Progenitor cell of endocrine pancreas (in vitro differentiated cells): ENCODE results near the gene PIK3R5. TPM values are rescaled to one million over a fixed set of nuclear protein-coding genes. Genes with fewer than 3 reads are reported as not detected.

Source experiments
- DNase-seq: peaks from one replicate; pipeline ENCODE4 v3.0.0; 2021; ENCODE audit warnings: low spot score; ENCODE audit not compliant: unreplicated experiment
- H3K27ac Mint-ChIP-seq: 2 replicates; pipeline ENCODE4 v1.8.0; 2021; ENCODE audit warnings: mild to moderate bottlenecking, moderate library complexity, mixed read lengths
- H3K27me3 Mint-ChIP-seq: 2 replicates; pipeline ENCODE4 v1.8.0; 2021; ENCODE audit warnings: mixed read lengths
- H3K36me3 Mint-ChIP-seq: 2 replicates; pipeline ENCODE4 v1.8.0; 2022; ENCODE audit warnings: mixed read lengths; ENCODE audit not compliant: insufficient read depth
- H3K4me1 Mint-ChIP-seq: 2 replicates; pipeline ENCODE4 v1.8.0; 2021; ENCODE audit warnings: low read depth, mixed read lengths
- H3K4me3 Mint-ChIP-seq: 2 replicates; pipeline ENCODE4 v1.8.0; 2021; ENCODE audit warnings: low read depth, mild to moderate bottlenecking, moderate library complexity, mixed read lengths
- H3K9me3 Mint-ChIP-seq: 2 replicates; pipeline ENCODE4 v1.8.0; 2021; ENCODE audit warnings: low read depth, mixed read lengths
- CTCF ChIP-seq: fragments of 200-600 bp; sonication (generic); IDR thresholded peaks from one replicate; pipeline ENCODE4 v1.5.0; 2021; ENCODE audit warnings: antibody characterized with exemption, mild to moderate bottlenecking; ENCODE audit not compliant: unreplicated experiment
- total RNA-seq: library from RNA; stranded (reverse); gene quantifications from 2 replicates; pipeline ENCODE4 v1.2.1, GENCODE V29; 2021

The PIK3R5 gene
- total RNA-seq, 1 donor from 2014 or later = 0.50 TPM

GRCh38 chr17:8955021-8955959 is 10.2 kb downstream of the PIK3R5 start:
- Mint-ChIP-seq H3K9me3 (peaks cover 7% of the 10 kb centered on the region), H3K27ac (no peak overlapping the region), H3K4me1 (no peaks in the 10 kb centered on the region), H3K36me3 (no peaks in the 10 kb centered on the region), H3K4me3 (no peak overlapping the region), H3K27me3 (peaks cover 42% of the 10 kb centered on the region)
- TF ChIP-seq CTCF = no peak
- no peak for DNase-seq

- H3K4me1 Mint-ChIP-seq = no peaks in the 10 kb centered on the region
- TF ChIP-seq CTCF = no peak
- H3K27ac Mint-ChIP-seq = no peak overlapping the region
- no peaks in the 10 kb centered on the region for H3K36me3 Mint-ChIP-seq
- peaks cover 7% of the 10 kb centered on the region for H3K9me3 Mint-ChIP-seq
- no peak for DNase-seq
- H3K4me3 Mint-ChIP-seq = no peak overlapping the region
- H3K27me3 Mint-ChIP-seq = peaks cover 38% of the 10 kb centered on the region
These were observed 11.2 kb downstream of the PIK3R5 start for GRCh38 chr17:8954339-8954738.

- H3K9me3 Mint-ChIP-seq = peaks cover 7% of the 10 kb centered on the region
These were observed 12.2 kb downstream of the PIK3R5 start for GRCh38 chr17:8953156-8953885.

GRCh38 chr17:8952191-8952590 is 13.3 kb downstream of the PIK3R5 start:
- Mint-ChIP-seq H3K4me1 (no peaks in the 10 kb centered on the region), H3K9me3 (peaks cover 10% of the 10 kb centered on the region), H3K27me3 (peaks cover 43% of the 10 kb centered on the region), H3K36me3 (no peaks in the 10 kb centered on the region), H3K4me3 (no peak overlapping the region), H3K27ac (no peak overlapping the region)
- TF ChIP-seq CTCF = no peak
- no peak for DNase-seq

More at GRCh38 chr17:8953156-8953885, 12.2 kb downstream of the PIK3R5 start:
- Mint-ChIP-seq H3K4me3 (no peak overlapping the region), H3K4me1 (no peaks in the 10 kb centered on the region), H3K27ac (no peak overlapping the region), H3K36me3 (no peaks in the 10 kb centered on the region), H3K27me3 (peaks cover 42% of the 10 kb centered on the region)
- no peak for TF ChIP-seq CTCF
- no peak for DNase-seq

GRCh38 chr17:8951206-8951605 is 14.3 kb downstream of the PIK3R5 start:
- H3K36me3 Mint-ChIP-seq = no peaks in the 10 kb centered on the region
- no peaks in the 10 kb centered on the region for H3K4me1 Mint-ChIP-seq
- DNase-seq = no peak
- H3K27ac Mint-ChIP-seq = no peak overlapping the region
- peaks cover 40% of the 10 kb centered on the region for H3K27me3 Mint-ChIP-seq
- no peak overlapping the region for H3K4me3 Mint-ChIP-seq
- peaks cover 10% of the 10 kb centered on the region for H3K9me3 Mint-ChIP-seq
- no peak for TF ChIP-seq CTCF
